Loucy (cell line): ENCODE results near the gene GRIA2.

ENCODE experiments used
- CTCF ChIP-seq: fragments of 200-600 bp; sonication (generic); conservative IDR thresholded peaks from 2 replicates; pipeline ENCODE4 v1.5.1; 2014; ENCODE audit warnings: mild to moderate bottlenecking, antibody characterized with exemption, low read length
- EZH2phosphoT487 ChIP-seq: fragments of 200-600 bp; IDR thresholded peaks from 2 replicates; pipeline ENCODE4 v1.6.1; 2018; ENCODE audit warnings: antibody characterized with exemption, mild to moderate bottlenecking, moderate library complexity, borderline replicate concordance

GRCh38 chr4:157280673-157281072 is 60.1 kb downstream of the GRIA2 start:
- no peak for TF ChIP-seq CTCF
- no peak for TF ChIP-seq EZH2phosphoT487
